CD4-positive, alpha-beta T cell (primary cell): ENCODE measurements around the gene RAD51B. TPM values are rescaled to one million over a fixed set of nuclear protein-coding genes. Genes with fewer than 3 reads are reported as not detected.

Experiments used
- ATAC-seq: fragments of 200-7000 bp; cut with Tn5 transposase; one replicate; pipeline ENCODE4 v1.10.0; 2022; ENCODE audit warnings: mild to moderate bottlenecking; ENCODE audit not compliant: poor library complexity
- CTCF ChIA-PET: fragments of 350-600 bp; sonication (Branson Sonifier 250); formaldehyde crosslinking; loops from one replicate; lab custom pipeline; 2021; ENCODE audit warnings: antibody characterized with exemption, inconsistent platforms; lab: Charles Lee
- POLR2A ChIA-PET: fragments of 350-600 bp; sonication (Branson Sonifier 250); formaldehyde crosslinking; loops from one replicate; lab custom pipeline; 2021; ENCODE audit warnings: antibody characterized with exemption, inconsistent platforms; lab: Charles Lee
- DNase-seq, 14 experiments: peaks; one replicate each; pipeline ENCODE4 v3.0.0-alpha.2; 2013 to 2020; ENCODE audit warnings: mixed read lengths in 2 of 14
- H3K27ac ChIP-seq, 2 donors: one replicate each; pipeline versions ENCODE4 v1.5.1 to v1.7.0; 2013; ENCODE audit warnings: low read length in 2 of 2, low read depth in 1 of 2, mild to moderate bottlenecking in 1 of 2
- H3K27me3 ChIP-seq, 2 experiments: 1 replicate in 1 of 2; 2 replicates in 1 of 2; pipeline versions ENCODE4 v1.6.1 to v1.7.0; 2013; ENCODE audit warnings: low read length in 2 of 2, control low read depth in 1 of 2, mild to moderate bottlenecking in 1 of 2, moderate library complexity in 1 of 2; ENCODE audit not compliant: insufficient read depth in 2 of 2, control insufficient read depth in 1 of 2
- H3K36me3 ChIP-seq: one replicate; pipeline ENCODE4 v1.6.1; 2013; ENCODE audit warnings: low read length, control low read depth; ENCODE audit not compliant: insufficient read depth
- H3K4me1 ChIP-seq: one replicate; pipeline ENCODE4 v1.6.1; 2013; ENCODE audit warnings: low read length, control low read depth; ENCODE audit not compliant: insufficient read depth
- H3K4me3 ChIP-seq: one replicate; pipeline ENCODE4 v1.5.1; 2013; ENCODE audit warnings: mild to moderate bottlenecking, low read length, moderate library complexity
- H3K9me3 ChIP-seq, 2 experiments: 1 replicate in 1 of 2; 2 replicates in 1 of 2; pipeline versions ENCODE4 v1.6.1 to v1.7.0; 2013; ENCODE audit warnings: low read length in 2 of 2, mild to moderate bottlenecking in 2 of 2, control low read depth in 1 of 2, moderate library complexity in 1 of 2; ENCODE audit not compliant: control insufficient read depth in 1 of 2, insufficient read depth in 1 of 2
- H3K27ac Mint-ChIP-seq: one replicate; pipeline ENCODE4 v1.8.0; 2020; ENCODE audit warnings: mixed read lengths
- H3K27me3 Mint-ChIP-seq: one replicate; pipeline ENCODE4 v1.8.0; 2021; ENCODE audit warnings: mixed read lengths
- H3K36me3 Mint-ChIP-seq: one replicate; pipeline ENCODE4 v1.8.0; 2021; ENCODE audit warnings: low read depth, mixed read lengths
- H3K4me1 Mint-ChIP-seq: one replicate; pipeline ENCODE4 v1.8.0; 2021; ENCODE audit warnings: low read depth, mixed read lengths
- H3K4me3 Mint-ChIP-seq: one replicate; pipeline ENCODE4 v1.8.0; 2020; ENCODE audit warnings: mild to moderate bottlenecking, mixed read lengths
- H3K9me3 Mint-ChIP-seq: one replicate; pipeline ENCODE4 v1.8.0; 2020; ENCODE audit warnings: mixed read lengths
- CTCF ChIP-seq: fragments of 200-600 bp; IDR thresholded peaks from one replicate; pipeline ENCODE4 v1.8.0; 2022; ENCODE audit warnings: antibody characterized with exemption, mild to moderate bottlenecking
- intact Hi-C, 2 experiments: fragments of 100-400 bp; cut with DNase I in 1 of 2; cut with micrococcal nuclease in 1 of 2; formaldehyde crosslinking; loops; one replicate each; pipeline versions ENCODE4 v1.15.1 to v1.9.0; 2023 to 2025; cut with DNase I, micrococcal nuclease
- total RNA-seq, 174 experiments: library from RNA in 2 of 174; stranded (reverse) in 2 of 174; gene quantifications; one replicate each; pipeline ENCODE4 v1.2.3 and lab custom pipeline; 2021 to 2026

Gene RAD51B
- total RNA-seq, 2 experiments from 2014 or later, result 18.4 to 20.0 TPM

- no peak overlapping the region for H3K27ac ChIP-seq
- ChIA-PET CTCF (interaction anchor here (1.6 kb wide), 1 partner anchor 16 kb away, joined by 4 read pairs; no protein-coding TSS in a partner anchor), POLR2A (no interaction called here)
- no peak for TF ChIP-seq CTCF
- intact Hi-C loops, result loop anchor here in 1 of 2 experiments (10.0 kb wide), 1 partner anchor 1574 kb away; the partner anchor contains the start of genes ERH and SLC39A9
- H3K4me3 Mint-ChIP-seq, result peak overlapping the region; percentile 100
- H3K36me3 Mint-ChIP-seq, result peaks cover 34% of the 10 kb centered on the region
- H3K9me3 ChIP-seq, result no peaks in the 10 kb centered on the region
- no peak overlapping the region for H3K27ac Mint-ChIP-seq
- H3K9me3 Mint-ChIP-seq, result no peaks in the 10 kb centered on the region
- H3K4me1 Mint-ChIP-seq, result peaks cover 34% of the 10 kb centered on the region
- H3K4me1 ChIP-seq, result peaks cover 28% of the 10 kb centered on the region
- DNase-seq, result no peak
- no peaks in the 10 kb centered on the region for H3K36me3 ChIP-seq
- no peak for ATAC-seq
- H3K4me3 ChIP-seq, result no peak overlapping the region
- H3K27me3 Mint-ChIP-seq, result no peaks in the 10 kb centered on the region
- H3K27me3 ChIP-seq, result no peaks in the 10 kb centered on the region
These were observed 1.5 kb downstream of the RAD51B start for GRCh38 chr14:67821121-67821520.

- no peaks in the 10 kb centered on the region for H3K27me3 Mint-ChIP-seq
- peaks cover 8% of the 10 kb centered on the region for H3K36me3 ChIP-seq
- DNase-seq, result no peak
- peaks cover 47% of the 10 kb centered on the region for H3K36me3 Mint-ChIP-seq
- POLR2A ChIA-PET, result no interaction called here
- no peak for TF ChIP-seq CTCF
- no peak overlapping the region for H3K27ac Mint-ChIP-seq
- CTCF ChIA-PET, result no interaction called here
- no peaks in the 10 kb centered on the region for H3K9me3 Mint-ChIP-seq
- no peaks in the 10 kb centered on the region for H3K27me3 ChIP-seq
- intact Hi-C loops, result no loop called here
- H3K4me3 Mint-ChIP-seq, result no peak overlapping the region
- no peaks in the 10 kb centered on the region for H3K4me1 Mint-ChIP-seq
- ATAC-seq, result no peak
- H3K4me1 ChIP-seq, result no peaks in the 10 kb centered on the region
- no peak overlapping the region for H3K27ac ChIP-seq
- H3K9me3 ChIP-seq, result no peaks in the 10 kb centered on the region
- H3K4me3 ChIP-seq, result no peak overlapping the region
These were observed 11.5 kb downstream of the RAD51B start for GRCh38 chr14:67831113-67831512.

- H3K36me3 Mint-ChIP-seq, result peaks cover 35% of the 10 kb centered on the region
- no peaks in the 10 kb centered on the region for H3K4me1 ChIP-seq
- H3K27ac Mint-ChIP-seq, result no peak overlapping the region
- ATAC-seq (no peak), DNase-seq (no peak)
- H3K9me3 ChIP-seq, result no peaks in the 10 kb centered on the region
- TF ChIP-seq CTCF, result no peak
- POLR2A ChIA-PET, result no interaction called here
- no peaks in the 10 kb centered on the region for H3K27me3 Mint-ChIP-seq
- H3K4me1 Mint-ChIP-seq, result no peaks in the 10 kb centered on the region
- intact Hi-C loops, result no loop called here
- peaks cover 5% of the 10 kb centered on the region for H3K36me3 ChIP-seq
- H3K27me3 ChIP-seq, result no peaks in the 10 kb centered on the region
- H3K9me3 Mint-ChIP-seq, result no peaks in the 10 kb centered on the region
- CTCF ChIA-PET, result no interaction called here
- H3K27ac ChIP-seq, result no peak overlapping the region
- no peak overlapping the region for H3K4me3 Mint-ChIP-seq
- H3K4me3 ChIP-seq, result no peak overlapping the region
These were observed 13.8 kb downstream of the RAD51B start for GRCh38 chr14:67833403-67833802.
